Pons (tissue), 1 donor: ENCODE results near the gene GPATCH2.
"Not testable (repeated sequence)": the region's sequence is repeated elsewhere in the genome, so short reads cannot be mapped to it uniquely, and the experiment has no call there.

ENCODE experiments used
- DNase-seq: peaks from one replicate; pipeline ENCODE4 v3.0.0-alpha.2; 2016; ENCODE audit warnings: low spot score

Gene GPATCH2

DNA sequence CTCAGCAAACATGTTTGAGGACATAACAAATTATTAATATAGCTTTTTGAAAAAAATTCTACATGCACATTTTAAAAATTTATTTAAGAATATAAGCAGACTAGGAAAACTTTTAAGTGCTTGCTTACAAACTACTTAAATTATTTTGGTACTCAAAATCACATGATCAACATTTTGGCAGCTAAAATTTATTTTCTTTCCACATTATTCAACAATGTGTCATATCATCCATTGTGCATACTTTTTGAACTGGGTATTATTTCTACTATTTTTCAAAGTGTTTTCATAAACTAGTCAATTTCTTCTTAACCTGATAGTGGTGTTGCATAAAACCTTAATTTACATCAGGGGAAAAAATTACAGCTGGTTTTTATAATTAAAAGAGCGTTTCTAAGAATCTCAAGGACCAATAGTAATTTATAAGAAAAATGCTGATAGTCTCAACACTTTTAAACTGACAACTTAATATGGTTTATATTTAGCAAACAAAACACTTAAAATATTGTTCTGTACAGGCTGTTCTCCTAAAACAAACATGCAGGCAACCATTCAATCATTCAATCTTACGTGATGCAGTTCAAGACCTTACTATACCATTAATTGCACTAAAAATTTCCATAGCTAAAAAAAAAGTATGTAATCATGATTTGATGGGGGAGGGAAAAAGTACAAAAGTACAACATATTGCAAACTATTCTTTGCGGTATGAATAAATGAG is 105.0 kb downstream of the GPATCH2 start:
- DNase-seq: no peak

DNA sequence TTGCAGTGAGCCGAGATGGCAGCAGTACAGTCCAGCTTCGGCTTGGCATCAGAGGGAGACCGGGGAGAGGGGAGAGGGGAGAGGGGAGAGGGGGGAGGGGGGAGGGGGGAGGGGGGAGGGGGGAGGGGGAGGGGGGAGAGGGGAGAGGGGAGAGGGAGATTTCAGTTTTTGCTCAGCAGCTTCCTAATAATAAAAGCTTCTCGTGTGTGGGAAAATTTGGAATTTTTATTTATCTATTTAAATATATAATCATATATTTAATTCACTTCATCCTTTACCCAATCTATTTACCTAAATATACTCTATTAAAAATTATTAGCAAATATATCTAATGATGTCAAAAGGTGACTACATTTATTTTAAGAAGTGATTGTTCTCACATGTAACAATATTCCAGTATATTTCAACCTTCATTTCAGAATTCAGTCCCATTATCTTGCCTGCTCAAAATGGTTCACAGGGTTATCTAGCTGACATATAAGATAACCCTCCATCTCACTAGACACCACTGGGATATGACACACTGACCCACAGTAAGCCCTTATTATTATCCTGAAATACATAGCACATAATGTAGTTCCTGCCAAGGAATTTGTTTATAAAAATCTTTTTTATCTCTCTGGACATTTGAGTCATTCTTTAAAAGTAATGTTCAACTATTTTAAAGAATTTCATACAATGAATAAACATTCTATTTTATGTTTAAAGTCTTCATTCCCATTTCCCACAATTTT is 105.9 kb downstream of the GPATCH2 start:
- DNase-seq: no peak

DNA sequence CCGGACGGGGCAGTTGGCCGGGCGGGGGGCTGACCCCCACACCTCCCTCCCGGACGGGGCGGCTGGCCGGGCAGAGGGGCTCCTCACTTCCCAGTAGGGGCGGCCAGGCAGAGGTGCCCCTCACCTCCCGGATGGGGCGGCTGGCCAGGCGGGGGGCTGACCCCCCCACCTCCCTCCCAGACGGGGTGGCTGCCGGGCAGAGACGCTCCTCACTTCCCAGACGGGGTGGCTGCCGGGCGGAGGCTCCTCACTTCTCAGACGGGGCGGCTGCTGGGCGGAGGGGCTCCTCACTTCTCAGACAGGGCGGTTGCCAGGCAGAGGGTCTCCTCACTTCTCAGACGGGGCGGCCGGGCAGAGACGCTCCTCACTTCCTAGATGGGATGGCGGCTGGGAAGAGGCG is 107.0 kb downstream of the GPATCH2 start:
- not testable (repeated sequence) for DNase-seq

DNA sequence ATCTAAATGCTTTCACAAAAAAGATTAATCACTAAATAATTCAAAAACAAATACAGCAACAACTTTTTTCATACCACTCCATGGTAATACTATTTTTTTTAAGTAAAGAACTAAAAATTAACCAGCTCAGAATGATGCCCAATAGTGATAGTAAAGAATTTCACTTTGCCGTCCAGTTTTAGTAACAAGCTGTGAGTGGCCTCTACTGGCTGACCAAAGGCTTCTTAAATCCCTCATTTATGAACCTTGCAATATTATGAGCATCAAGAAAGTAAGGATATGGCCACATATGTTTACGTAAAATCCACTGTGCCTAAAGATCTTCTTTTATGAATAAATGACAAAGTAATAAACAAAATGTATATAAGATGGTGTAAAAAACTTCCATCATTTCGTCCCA is 108.6 kb downstream of the GPATCH2 start:
- no peak for DNase-seq

DNA sequence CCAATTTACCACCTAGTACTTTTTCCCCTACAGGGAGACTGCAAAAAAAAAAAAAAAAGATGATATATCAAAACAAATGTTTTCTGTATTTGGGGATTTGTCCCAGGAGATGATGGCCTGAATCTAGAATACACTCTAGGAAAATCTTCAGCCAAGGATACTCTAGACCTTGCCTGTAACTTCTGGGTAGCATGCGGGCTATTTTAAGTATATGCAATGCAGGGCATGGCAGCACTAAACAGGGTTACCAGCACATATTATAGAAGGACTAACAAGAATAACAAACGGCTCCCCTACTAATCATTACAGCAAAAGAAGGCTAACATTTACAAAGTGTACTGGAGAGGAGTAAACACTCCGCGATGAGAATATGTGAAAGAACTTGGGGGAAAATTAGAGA is 109.6 kb downstream of the GPATCH2 start:
- DNase-seq: no peak

DNA sequence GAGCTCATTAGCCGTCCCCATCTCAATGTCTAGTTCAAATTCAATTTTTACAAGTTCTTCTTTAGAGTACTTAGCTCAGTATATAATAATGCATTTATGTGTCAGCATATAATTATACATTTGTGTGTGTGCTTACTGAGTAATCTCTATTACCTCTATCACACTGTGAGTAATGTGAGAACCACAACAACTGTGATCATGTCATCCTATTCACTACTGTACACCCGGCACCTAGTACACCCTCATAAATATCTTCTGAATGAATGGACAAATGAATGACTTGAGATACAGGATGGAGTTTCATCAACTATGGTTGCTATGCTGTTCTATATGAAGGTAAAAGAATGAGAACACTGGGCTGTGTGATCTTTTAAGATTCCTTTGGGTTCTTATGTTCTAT is 124.0 kb downstream of the GPATCH2 start:
- DNase-seq: no peak

DNA sequence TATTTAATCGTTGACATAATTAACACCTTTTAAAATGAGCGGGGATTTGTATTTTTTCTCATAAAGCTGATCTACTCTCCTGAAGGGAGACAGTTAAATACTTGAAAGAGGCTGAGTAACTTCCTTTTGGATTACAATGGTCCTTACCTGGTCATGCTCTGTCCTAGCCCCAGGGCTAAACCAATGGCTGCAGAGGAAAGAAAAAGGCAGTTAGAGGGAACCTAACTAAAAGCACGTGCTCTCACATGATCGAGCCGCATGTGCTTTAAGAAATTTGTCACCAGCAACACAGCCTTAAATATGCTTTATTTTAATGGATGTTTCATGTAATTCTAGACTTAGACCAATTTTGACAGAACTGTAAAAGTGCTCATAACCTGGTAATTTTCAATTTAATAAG is 132.7 kb downstream of the GPATCH2 start:
- no peak for DNase-seq

DNA sequence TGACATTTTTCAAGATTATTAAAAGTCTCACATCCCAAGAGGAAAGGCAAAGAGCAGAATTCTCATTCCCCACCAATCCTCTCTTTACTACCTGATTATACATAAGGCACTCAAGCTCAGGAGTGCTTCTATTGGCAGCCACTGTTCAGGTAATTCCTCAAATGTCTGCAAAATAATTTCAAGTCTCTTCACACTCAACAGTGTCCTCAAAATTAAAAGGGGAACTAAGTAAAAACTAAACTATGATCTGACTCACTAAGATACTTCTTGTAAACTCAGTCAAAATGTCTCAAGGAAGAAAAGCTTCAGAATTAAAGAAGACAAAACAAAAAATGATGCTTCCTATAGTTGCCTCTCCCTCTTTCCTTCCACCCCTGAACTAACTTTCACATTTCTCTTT is 135.6 kb downstream of the GPATCH2 start:
- DNase-seq: no peak

DNA sequence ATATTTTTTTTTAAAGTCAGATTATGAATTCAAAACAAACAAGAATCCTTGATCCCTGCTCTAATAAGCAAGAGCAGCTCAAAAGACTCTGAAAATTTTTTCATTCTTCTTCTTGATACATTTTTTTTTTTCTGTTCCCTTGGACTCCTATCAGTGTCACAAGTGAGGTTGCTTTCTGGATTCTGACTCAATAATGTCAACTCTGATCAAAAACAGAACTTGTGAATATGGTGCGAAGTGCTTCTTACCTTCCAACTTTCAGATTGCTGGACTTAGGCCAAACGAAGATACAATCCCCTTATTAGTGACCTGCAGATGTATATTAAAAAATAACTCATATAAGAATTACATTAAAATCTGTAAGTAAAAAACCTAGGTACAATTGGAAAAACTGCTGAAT is 136.1 kb downstream of the GPATCH2 start:
- DNase-seq: no peak

DNA sequence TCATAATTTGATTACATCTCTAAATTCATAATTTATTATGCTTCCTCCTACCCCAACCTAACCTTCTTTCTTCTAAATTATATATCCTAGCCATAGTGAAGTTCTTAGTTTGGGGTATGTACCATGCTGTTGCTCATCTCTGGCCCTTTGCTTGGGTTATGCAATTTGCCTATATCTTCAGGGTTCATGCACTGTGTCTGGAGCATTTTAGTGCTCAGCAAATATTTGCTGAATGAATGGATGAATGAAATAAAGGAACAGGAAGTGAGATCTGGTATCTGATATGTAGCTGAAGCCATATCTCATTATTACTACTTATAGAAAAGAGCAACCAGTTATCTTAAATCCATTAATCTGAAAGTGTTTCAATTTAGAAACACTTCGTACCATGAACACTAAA is 137.6 kb downstream of the GPATCH2 start:
- no peak for DNase-seq

DNA sequence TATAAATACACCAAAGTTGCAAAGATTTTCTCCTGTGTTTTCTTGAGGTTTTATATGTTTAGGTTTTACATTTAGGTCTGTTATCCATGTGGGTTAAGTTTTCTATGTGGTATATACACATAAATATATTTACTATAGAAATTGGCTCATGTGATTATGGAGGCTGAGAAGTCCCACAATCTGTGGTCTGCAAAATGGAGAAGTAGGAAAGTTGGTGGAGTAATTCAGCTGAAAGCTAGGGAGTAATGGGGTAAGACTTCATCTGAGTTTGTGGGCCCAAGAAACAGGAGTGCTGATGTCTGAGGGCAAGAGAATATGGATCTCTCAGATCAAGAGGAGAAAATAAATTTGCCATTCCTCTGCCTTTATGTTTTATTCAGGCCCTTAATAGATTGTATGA is 146.0 kb downstream of the GPATCH2 start:
- no peak for DNase-seq

DNA sequence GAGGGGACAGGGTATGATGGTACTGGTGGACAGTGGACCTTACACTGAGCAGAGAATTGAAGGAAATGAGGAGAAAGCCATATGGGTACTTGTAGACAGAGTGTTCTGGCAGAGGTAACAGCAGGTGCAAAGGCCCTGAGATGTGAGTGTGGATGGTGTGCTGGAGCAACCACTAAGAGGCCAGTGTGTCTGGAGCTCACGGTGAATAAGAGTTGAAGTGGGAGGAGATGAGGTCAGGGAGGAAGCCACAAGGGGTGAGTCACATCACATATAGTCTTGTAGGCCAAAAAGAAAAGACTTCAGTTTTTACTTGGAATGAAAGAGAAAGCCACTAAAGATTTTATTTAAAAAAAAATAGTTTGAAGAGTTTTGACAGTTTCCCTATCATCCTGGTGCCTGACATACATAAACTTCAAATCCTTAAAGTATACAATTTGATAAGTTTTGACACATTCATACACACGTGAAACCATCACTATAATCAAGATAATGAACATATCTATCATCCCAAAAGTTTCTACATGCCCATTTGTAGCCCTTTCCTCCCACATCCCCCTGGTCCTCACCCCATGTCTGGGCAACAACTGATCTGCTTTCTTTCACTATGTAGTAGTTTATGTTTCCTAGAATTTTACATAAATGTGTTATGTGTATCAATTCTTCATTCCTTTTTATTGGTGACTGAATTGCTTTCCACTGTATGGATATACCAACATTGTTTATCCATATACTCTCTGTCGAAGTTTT is 148.4 kb downstream of the GPATCH2 start:
- no peak for DNase-seq

DNA sequence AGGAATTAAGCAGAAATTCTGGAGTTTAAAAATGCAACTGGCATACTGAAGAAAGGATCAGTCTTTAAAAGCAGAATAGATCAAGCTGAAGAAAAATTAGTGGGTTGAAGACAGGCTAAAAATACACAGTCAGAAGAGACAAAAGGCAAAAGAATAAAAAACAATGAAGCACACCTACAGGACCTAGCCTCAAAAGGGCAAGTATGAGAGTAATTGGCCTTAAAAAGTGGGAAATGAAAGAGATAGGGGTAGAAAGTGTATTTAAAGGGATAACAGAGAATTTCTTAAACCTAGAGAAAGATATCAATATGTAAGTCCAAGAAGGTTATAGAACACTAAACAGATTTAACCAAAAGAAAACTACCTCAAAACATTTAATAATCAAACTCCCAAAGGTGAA is 152.4 kb downstream of the GPATCH2 start:
- DNase-seq: no peak

DNA sequence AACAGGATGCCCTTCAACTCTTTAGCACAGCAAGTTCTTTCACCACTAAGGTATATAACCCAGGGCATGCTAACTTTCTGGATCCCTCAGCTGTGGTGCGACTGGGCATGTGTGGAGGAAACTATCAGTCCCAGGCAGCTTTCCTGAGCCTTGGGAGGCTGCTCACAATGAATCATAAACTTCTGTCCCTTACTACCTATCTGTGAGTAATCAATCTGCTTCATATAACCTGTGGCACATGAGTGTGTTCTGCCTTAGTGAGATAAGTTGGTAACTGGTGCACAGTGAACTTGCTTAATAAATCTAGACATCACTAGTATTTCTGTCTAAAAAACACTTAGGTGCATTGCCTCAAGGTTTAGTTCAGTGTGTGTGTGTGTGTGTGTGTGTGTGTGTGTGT is 158.0 kb downstream of the GPATCH2 start:
- DNase-seq: no peak

DNA sequence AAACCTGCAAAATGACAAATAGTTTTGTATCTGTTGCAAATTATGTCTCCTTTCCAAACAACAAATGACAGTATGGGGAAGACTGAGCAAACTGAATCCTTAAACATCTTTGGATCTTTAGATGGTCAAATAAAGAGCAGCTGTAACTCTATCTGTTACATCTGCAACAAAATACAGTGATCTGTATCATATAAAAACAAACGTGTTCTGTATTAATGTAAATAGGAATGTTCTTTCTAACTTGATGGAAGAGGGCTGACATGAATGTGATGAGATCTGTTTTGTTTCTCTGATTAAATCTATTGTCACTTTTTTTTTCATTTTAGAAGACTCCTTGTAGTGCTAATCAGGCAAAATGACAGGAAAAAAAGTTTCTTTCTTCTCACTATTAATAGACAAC is 159.5 kb downstream of the GPATCH2 start:
- DNase-seq: no peak

DNA sequence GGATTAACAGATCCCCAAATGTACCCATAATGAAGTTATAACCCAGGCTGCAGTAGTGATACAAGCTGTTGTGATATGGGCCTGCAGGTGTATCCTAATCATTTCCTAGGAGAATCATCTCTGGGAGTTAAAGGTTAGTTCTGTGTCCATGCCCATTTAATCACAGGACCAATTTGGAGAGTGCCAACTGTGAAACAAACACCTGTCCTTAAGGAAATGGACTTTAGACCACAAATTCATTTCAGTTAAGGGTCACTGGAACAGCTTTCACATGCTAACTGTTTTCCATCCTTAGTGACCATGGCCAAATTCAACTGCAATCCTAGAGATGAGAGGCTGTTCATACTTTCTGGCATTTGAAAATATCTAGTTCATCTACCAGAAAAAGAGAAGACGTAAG is 160.9 kb downstream of the GPATCH2 start:
- no peak for DNase-seq

DNA sequence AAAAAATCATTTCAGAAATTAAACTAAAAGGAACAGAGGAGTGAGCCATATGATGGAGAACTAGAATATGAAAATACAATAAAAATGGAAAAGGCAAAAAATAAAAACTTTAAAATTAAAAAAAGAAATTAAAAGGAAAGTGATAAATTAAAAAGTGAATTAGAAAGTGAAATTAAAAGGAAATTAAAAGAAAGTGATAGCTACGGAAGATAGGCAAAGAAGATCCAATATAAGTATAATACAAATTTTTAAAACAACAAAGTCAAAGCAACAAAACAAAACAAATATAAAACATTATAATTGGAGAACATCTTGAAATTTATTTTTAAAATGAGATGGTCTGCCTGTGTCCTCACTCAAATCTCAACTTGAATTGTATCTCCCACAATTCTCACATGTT is 165.8 kb downstream of the GPATCH2 start:
- DNase-seq: no peak

DNA sequence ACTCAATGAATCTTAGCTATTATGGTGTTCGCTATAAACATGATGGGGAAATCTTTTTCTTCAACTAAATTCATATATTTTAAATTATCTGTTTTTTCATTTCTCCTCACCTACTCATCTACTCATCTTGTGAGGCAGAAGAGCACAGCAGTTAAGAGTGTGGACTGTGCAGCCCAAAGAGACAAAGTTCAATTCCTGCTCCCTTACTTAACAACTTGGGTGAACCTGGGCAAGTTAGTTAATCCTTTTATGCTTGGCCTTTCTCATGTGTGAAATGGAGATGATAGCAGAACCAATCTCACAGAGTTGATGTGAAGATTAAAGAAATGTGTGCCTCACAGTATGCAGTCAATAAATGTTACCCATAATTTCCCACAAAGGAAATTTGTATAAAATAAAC is 168.2 kb downstream of the GPATCH2 start:
- no peak for DNase-seq

DNA sequence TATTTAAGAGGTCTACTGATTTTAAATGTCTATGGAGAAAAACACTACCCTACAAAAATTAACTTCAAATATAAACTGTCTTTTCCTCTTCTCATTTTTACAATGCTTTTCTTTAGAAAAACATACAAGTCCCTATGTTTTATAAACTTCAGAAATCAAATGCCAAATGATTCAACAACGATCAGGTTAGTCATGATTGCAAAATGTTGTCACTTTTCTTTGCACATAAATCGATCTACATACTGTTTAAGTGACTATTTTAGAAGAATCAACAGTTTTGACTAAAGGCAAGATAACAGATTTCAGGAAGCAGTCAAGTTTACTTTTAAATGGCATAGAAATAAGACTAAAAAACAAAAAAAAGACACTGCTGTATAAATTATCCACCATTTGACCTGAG is 168.7 kb downstream of the GPATCH2 start:
- DNase-seq: no peak

DNA sequence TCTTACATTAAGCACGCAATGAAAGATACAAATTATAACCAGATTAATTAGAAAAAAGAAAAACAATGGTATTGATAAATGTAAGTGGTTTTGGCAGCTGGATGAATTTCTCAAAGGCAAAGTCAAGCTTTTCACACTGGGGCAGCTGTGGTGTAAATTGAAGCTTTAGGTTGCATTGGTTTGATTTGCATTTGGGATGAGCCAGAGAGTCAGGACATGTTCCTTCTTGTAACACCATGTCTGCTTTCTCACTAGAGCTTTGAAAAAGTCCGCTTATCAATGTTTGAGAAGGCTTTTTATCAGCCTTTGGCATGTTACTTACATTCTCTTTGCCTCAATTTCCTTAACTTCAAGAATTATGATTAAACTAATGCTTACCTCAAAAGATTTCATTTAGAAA is 173.9 kb downstream of the GPATCH2 start:
- no peak for DNase-seq

DNA sequence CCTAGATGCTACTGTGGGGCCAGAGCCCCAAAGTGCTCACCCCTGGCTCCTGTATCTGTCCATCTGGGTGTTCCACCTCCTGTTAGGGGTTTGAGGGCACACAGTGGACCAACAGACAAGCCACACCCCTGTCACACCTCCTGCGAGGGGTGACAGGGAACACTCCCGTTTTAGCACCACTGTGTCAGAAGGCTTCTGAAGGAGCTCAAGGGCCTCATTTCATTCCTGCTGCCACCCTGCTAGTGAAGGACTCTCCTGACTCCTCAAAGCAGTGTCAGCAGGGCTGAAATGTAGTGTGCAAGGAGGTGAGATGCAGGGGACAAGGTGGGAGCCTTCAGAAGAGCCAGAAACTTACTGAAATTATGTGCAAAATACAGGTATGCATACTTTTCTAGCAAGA is 174.6 kb downstream of the GPATCH2 start:
- no peak for DNase-seq

DNA sequence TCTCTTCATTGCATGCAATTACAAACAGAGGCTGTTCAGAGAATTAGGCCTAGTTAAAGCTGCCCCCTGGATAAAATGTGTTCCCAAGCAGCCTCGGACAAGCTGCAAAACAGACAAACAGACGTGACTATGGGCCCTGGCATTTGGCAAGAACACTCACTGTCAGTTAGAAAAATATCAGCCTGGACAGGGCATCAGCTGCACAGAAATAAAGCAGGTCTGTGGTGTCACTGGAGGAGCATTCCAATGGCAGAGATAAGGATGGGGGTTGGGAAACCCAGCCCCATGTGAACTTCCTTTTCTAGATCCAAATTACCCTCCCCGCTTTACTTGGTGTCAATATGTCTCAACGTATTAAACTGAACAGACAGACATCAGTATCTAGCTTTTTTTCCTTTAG is 177.1 kb downstream of the GPATCH2 start:
- DNase-seq: no peak

DNA sequence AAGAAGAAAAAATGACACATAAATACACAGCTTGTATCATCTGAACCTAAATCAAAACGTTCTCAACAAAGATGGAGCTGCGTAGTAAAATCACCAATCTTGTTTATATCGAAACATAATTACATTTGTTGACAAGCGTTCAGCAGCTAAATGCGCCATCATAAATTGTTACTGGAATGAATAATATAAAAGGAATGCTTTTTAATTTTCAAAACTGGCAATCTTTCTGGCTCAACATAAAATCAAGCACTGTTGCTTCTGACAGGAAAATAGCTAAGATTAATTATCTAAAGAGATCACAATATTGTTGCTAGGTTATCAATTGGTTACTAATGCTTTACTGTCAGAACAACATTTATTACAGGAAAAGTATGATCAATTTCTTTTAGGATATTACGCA is 181.5 kb downstream of the GPATCH2 start:
- no peak for DNase-seq
